NOMO-1 (cell line): Measurements from ENCODE around the gene PRDM7.
A peak's percentile ranks its signal among the peaks of the same experiment; 100 is the strongest.
"Not testable (repeated sequence)": the region's sequence is repeated elsewhere in the genome, so short reads cannot be mapped to it uniquely, and the experiment has no call there.

ENCODE experiments used
- DNase-seq, 2 experiments: peaks; one replicate each; lab custom pipeline; 2025; ENCODE audit not compliant: unreplicated experiment in 2 of 2; lab: John Stamatoyannopoulos, UW

PRDM7 gene

GRCh38 chr16:90077757-90078578, 837 bp upstream of the PRDM7 start:
- peak; percentile 70 to 72 for DNase-seq

- no peak for DNase-seq
Measured at GRCh38 chr16:90072442-90073105, 4.6 kb downstream of the PRDM7 start.

DNA sequence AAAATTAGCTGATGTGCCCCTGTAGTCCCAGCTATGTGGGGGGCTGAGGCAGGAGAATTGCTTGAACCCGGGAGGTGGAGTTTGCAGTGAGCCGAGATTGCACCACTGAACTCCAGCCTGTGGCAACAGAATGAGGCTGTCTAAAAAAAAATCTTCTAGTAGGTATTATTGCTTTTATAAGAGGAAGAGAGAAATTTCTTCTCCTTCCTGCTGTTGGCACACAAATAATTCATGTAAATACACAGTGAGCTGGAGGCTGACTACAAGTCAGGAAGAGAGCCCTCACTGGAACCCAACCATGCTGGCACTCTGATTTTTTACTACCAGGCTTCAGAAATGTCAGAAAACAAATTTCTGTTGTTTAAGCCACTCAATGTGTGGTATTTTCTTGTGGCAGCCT, 6.7 kb downstream of the PRDM7 start:
- DNase-seq: peak; percentile 64 to 87

DNA sequence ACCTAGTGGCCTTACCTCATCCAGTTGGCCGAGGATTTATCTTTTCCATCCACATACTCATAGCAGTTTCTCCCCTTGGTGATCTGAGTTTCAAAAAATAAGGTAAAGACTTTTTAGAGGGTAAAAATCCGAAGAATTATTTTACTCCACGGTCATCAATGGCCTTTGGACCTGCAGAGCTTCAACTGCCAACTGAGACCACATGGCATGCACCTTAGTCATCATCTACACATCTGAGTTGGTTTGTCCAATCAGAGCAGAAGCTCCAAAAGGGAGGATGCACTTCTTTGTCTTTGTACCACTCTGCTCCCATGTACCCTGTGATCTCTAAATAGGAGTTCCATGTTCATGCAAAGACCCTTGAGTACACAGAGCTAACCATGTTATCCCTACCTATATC, 15.7 kb downstream of the PRDM7 start:
- DNase-seq: no peak

GRCh38 chr16:90057738-90058173, 19.4 kb downstream of the PRDM7 start:
- peak; percentile 44 to 70 for DNase-seq

DNA sequence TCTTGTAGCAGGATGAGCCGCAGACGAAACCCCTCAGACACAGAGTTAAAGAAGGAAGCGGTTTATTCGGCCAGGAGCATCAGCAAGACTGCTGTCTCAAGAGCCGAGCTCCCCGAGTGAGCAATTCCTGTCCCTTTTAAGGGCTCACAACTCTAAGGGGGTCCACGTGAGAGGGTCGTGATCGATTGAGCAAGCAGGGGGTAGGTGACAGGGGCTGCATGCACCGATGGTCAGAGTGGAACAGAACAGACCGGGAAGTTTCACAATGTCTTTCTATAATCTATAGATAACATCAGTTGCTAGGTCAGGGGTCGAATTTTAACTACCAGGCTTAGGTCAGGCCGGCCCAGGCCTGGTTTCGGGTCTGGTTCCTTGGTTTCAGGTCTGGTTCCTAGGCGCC, 20.6 kb downstream of the PRDM7 start:
- not testable (repeated sequence) for DNase-seq

- no peak for DNase-seq
Measured at GRCh38 chr16:90055371-90055770, 21.8 kb downstream of the PRDM7 start.

- DNase-seq: no peak
Measured at GRCh38 chr16:90054554-90054953, 22.6 kb downstream of the PRDM7 start.

- peak in 1 of 2 experiments; percentile 46 for DNase-seq
Measured at GRCh38 chr16:90053902-90054500, 23.1 kb downstream of the PRDM7 start.

DNA sequence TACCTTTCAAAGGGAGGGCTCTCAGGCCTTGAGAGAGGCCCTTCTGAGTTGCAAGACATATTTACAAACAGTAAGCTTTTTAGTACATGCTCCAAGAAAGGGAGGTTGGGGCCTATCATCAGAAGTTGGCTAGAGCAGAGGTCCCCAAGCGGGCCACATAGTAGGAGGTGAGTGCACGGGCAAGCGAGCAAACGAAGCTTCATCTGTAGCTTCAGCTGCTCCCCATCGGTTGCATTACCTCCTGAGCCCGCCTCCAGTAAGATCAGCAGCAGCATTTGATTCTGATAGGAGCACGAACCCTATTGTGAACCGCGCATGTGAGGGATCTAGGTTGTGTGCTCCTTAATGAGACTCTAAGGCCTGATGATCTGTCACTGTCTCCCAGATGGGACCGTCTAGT, 26.2 kb downstream of the PRDM7 start:
- DNase-seq: no peak

- DNase-seq: no peak
Measured at GRCh38 chr16:90048737-90049330, 28.3 kb downstream of the PRDM7 start.

DNA sequence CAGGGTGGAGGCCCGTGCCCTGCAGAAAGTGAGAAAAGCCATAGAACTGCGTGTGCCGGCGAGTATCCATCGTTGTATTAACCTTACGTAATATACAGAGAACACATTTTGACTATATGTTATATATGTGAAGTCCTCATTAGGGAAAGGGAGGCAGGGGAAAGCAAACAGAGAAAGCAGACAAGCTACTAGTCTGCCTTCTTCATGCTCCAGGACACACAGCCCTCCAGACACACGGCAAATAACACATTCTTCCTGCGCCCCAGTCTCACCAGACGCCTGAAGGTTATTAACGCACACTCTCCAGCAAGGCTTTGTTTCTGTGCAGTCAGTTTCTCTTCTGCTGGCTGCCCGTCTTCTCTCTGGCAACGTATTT, 28.8 kb downstream of the PRDM7 start:
- no peak for DNase-seq

- DNase-seq: no peak
Measured at GRCh38 chr16:90047714-90048346, 29.3 kb downstream of the PRDM7 start.

DNA sequence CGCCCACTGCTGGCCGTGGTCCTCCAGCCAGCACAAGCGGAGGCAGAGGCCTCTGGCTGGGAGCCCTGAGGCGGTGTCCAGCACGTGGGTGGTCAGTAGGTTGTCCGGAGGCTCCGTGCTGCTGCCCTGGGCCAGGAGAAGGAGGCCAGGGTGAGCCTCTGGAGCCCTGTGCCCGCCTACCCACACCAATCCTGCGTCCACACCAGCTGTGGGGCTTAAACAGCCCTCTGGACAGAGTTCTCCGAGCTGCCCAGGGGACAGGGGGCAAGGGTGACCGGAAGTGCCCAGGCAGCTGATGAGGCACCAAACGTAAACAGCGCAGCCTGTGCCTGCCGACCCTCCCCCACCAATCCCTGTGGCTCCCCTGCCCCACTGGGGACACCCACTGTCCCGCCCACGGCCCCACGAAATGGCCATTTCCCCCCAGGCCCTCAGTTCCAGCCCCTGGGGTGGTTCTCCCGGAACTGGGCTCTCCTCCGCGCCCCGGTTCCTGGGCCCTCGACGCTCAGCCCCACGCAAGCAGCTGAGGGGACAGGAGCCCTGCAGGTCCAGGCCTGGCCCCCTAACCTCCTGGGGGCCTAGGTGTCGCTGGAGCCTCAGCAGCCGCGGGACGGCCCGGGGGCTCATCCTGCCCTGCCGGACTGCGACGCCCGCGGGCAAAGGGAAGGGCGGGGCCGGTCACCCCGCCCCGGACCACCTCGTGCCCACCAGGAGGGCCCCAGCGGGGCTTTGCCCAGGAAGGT, 30.0 kb downstream of the PRDM7 start:
- DNase-seq: no peak

GRCh38 chr16:90046122-90046970, 30.8 kb downstream of the PRDM7 start:
- DNase-seq: no peak

DNA sequence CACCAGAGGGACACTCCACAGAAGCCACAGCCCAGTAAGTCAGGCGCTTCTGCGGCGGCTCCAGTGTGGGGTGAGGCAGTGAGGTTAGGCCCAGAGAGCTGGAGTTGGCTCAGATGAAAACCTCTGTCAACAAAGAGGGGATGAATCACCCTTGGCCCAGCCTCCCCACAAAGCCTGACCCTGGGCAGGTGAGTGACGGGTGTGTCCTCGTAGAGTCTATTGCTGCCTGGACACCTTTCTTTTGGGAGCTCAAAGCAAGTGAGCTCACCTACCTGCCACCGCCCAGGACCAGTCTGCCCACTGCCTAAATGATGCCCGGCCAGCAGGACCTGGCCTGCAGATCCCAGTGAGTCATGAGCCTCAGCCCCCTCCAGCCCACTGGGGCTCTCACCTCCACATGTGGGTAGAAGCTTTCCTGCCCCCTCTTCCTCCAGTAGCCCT, 33.0 kb downstream of the PRDM7 start:
- DNase-seq: no peak

DNA sequence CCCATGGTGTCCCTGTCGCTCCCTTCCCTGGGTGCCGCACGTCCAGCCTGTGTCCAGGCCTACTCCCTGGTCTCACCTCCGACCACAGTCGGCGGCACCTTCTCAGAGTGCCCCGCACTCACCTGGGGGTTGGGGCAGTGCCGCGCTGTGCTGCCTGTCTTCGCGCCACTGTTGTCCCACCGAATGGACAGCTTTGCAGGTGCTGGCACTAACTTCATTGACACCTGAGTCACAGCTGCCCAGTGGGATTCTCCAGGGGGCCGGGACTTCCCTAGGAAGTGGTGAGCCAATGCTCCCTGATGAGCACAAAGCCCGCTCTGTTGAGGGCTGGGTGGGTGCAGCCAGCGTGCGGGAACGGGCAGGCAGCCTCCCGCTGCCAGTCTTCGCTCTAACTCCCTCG, 33.6 kb downstream of the PRDM7 start:
- DNase-seq: no peak

DNA sequence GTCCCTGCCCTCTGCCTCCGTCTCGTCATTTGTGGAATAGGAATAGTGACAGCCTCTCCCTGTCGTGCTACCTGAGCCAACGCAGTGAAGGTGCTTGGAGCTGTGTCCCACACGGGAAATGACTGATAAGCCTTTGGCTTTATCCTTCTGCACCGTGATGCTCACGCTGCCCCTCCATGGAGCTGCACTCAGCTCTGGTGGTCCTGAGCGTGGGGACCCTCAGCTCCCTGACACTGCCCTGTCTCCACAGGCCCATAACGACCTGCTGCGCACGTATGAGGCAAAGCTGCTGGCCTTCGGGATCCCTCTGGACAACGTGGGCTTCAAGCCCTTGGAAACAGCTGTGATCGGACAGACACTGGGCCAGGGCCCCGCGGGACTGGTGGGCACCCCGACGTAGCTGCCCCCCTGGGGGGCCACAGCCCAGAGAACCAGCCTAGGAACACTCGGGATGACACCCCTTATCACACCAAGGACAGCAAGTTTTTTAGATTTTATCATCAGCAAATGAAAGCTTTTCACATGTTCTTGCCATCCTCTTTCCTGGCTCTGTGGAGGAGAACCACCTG, 34.1 kb downstream of the PRDM7 start:
- DNase-seq: no peak

DNA sequence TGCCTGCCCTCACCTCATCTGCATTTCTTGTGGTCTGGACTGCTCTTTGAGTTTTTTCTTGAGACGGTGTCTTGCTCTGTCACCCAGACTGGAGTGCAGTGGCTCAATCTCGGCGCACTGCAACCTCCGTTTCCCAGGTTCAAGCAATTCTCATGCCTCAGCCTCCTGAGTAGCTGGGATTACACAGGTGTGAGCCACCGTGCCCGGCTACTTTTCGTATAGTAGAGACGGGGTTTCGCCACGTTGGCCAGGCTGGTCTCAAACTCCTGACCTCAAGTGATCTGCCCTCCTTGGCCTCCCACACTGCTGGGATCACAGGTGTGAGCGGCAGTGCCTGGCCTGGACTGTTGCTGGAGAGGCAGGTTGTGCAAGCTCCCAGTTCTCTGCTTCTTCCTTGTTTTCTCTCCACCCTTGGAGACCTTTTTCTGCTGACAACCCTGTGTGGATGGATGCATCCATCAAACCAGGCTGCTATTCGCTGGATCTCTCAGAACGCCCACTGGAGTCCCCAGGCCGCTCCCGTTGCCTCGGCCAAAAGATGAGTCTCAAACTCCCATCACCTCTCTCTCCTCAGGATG, 35.1 kb downstream of the PRDM7 start:
- no peak for DNase-seq
